ENCODE measurements around the gene C6orf118. TPM values are rescaled to one million over a fixed set of nuclear protein-coding genes. Genes with fewer than 3 reads are reported as not detected.

The C6orf118 gene
- total and polyA plus RNA-seq, 2 of the 13 experiments (the other 11 are each of a cell fraction or from before 2014, with no cell fraction given), result not detected

DNA sequence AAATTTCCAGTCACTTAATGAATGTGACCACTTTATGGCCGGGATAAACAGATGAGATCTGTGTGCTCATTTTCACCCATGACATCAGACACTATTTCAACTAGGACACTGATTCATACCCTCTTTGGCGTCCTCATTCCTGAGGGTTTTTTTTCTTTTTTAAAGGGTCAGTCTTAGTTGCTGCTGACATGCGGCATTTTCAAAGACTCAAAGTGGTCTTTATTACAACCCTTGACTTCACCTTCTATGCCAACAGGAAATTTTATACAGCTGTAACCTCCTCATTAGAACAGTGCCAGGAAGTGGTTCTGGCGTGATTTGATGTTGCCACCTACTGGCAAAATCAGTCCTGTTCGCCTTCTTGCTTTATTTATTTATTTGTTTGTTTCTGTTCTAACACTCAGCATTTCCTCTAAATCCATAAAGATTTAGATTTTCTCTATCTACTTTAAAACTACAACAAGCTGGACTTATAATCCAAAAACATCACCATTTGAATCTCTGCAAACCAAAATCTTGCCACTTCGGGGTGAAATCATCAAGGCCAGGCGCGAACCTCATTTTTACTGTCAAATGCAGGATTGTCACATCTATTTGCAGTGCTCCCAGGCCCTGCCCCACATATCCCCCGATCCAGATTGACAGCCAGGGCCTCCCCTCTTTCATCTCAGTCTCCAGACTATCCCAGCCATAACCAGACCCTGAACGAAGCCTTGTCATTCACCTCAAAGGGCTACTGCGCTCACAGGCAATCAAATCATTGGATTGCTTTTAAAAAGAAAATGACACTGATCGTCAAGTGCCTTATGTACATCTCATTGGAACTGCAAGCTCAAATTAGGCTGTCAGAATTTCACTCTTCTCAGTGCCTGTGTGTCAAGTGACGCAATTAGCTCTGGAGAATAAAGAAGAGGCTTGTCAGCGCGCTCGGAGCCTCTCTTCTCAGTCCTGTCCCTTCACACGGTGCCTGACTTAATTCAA lies 77.5 kb downstream of the C6orf118 start:
- ChIA-PET POLR2A (no interaction called here), CTCF (ENCODE audit: low intra/inter-chr PET ratio, low total read pairs) (no interaction called here)
- FAIRE-seq (no peak), ATAC-seq (no peak), DNase-seq (ENCODE audit: low spot score) (no peak)
- no peak overlapping the region for H3K4me3 ChIP-seq (replicated peaks in 1 of 3; ENCODE audit: insufficient read depth in 1 of 3, low read depth in 2 of 3, low read length in 3 of 3)
- intact Hi-C loops (cut with micrococcal nuclease; ENCODE audit: unreplicated experiment) (no loop called here), in situ Hi-C loops (cut with HindIII; ENCODE audit: extremely low pct_ligation_motif_present, low pct_unique_long_range_greater_than_20kb) (no loop called here)
- WGBS (ENCODE audit: low lambda C conversion rate), result 44% methylated on average over 17 of the region's 17 CpGs
- BruUV-seq (replicated peaks), result no TSS peak
- no peaks in the 10 kb centered on the region for H4K20me1 ChIP-seq (ENCODE audit: insufficient read depth, low read length)
- no peak overlapping the region for H3K4me2 ChIP-seq (ENCODE audit: low read depth, low read length)
- no peaks in the 10 kb centered on the region for H3K27me3 ChIP-seq (ENCODE audit: control insufficient read depth in 1 of 2, insufficient read depth in 2 of 2, low read length in 2 of 2)
- H3K79me2 ChIP-seq (ENCODE audit: insufficient read depth, low read length), result no peaks in the 10 kb centered on the region
- no peak overlapping the region for H3K27ac ChIP-seq (ENCODE audit: extremely low read length, insufficient read depth, low read length)
- no peak overlapping the region for H3K9ac ChIP-seq (ENCODE audit: insufficient read depth, low read depth, low read length)
- no peaks in the 10 kb centered on the region for H3K36me3 ChIP-seq (replicated peaks in 1 of 2; ENCODE audit: control insufficient read depth in 1 of 2, insufficient read depth in 2 of 2, low read length in 2 of 2)
- no peak overlapping the region for H2AFZ ChIP-seq (ENCODE audit: low read length)
- no peak for TF ChIP-seq CC2D1A (CRISPR knock-in tag; IDR thresholded peaks at IDR 0.05)
- no peak for TF ChIP-seq HMG20A (CRISPR knock-in tag; IDR thresholded peaks at IDR 0.05; ENCODE audit: borderline replicate concordance)
- no peak for TF ChIP-seq SMAD3 (CRISPR knock-in tag; IDR thresholded peaks at IDR 0.05)
- TF ChIP-seq, protein P1, sequence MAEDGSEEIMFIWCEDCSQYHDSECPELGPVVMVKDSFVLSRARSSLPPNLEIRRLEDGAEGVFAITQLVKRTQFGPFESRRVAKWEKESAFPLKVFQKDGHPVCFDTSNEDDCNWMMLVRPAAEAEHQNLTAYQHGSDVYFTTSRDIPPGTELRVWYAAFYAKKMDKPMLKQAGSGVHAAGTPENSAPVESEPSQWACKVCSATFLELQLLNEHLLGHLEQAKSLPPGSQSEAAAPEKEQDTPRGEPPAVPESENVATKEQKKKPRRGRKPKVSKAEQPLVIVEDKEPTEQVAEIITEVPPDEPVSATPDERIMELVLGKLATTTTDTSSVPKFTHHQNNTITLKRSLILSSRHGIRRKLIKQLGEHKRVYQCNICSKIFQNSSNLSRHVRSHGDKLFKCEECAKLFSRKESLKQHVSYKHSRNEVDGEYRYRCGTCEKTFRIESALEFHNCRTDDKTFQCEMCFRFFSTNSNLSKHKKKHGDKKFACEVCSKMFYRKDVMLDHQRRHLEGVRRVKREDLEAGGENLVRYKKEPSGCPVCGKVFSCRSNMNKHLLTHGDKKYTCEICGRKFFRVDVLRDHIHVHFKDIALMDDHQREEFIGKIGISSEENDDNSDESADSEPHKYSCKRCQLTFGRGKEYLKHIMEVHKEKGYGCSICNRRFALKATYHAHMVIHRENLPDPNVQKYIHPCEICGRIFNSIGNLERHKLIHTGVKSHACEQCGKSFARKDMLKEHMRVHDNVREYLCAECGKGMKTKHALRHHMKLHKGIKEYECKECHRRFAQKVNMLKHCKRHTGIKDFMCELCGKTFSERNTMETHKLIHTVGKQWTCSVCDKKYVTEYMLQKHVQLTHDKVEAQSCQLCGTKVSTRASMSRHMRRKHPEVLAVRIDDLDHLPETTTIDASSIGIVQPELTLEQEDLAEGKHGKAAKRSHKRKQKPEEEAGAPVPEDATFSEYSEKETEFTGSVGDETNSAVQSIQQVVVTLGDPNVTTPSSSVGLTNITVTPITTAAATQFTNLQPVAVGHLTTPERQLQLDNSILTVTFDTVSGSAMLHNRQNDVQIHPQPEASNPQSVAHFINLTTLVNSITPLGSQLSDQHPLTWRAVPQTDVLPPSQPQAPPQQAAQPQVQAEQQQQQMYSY (CRISPR knock-in tag; IDR thresholded peaks at IDR 0.05), result no peak
- TF ChIP-seq, protein P2, sequence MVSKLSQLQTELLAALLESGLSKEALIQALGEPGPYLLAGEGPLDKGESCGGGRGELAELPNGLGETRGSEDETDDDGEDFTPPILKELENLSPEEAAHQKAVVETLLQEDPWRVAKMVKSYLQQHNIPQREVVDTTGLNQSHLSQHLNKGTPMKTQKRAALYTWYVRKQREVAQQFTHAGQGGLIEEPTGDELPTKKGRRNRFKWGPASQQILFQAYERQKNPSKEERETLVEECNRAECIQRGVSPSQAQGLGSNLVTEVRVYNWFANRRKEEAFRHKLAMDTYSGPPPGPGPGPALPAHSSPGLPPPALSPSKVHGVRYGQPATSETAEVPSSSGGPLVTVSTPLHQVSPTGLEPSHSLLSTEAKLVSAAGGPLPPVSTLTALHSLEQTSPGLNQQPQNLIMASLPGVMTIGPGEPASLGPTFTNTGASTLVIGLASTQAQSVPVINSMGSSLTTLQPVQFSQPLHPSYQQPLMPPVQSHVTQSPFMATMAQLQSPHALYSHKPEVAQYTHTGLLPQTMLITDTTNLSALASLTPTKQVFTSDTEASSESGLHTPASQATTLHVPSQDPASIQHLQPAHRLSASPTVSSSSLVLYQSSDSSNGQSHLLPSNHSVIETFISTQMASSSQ (IDR thresholded peaks at IDR 0.05; ENCODE audit: low read depth), result no peak
- TF ChIP-seq, protein P2 (CRISPR knock-in tag; IDR thresholded peaks at IDR 0.05; ENCODE audit: borderline replicate concordance), result no peak
- no peak for TF ChIP-seq ARNT2 (CRISPR knock-in tag; IDR thresholded peaks at IDR 0.05; ENCODE audit: low read depth)
- TF ChIP-seq GABPA (IDR thresholded peaks at IDR 0.05; ENCODE audit: low read depth, low read length), result no peak
- no peak for TF ChIP-seq GABPA (CRISPR knock-in tag; IDR thresholded peaks at IDR 0.05; ENCODE audit: low read depth)
- TF ChIP-seq REL (CRISPR knock-in tag; conservative IDR thresholded peaks at IDR 0.05), result no peak
- H3K9me3 ChIP-seq (ENCODE audit: low read length), result peaks cover 90% of the 10 kb centered on the region
- H3K4me1 ChIP-seq (ENCODE audit: insufficient read depth, low read length), result no peaks in the 10 kb centered on the region
